C4-2B (cell line): ENCODE results near the gene SP140L.

Experiments used
- CTCF ChIP-seq: fragments of 450-650 bp; conservative IDR thresholded peaks from 2 replicates; pipeline ENCODE4 v1.5.1; 2017; ENCODE audit warnings: mild to moderate bottlenecking
- ZFX ChIP-seq: fragments of 450-650 bp; IDR thresholded peaks from 2 replicates; pipeline ENCODE4 v1.6.1; 2017

GRCh38 chr2:230408244-230408842 lies 81.3 kb downstream of the SP140L start:
- TF ChIP-seq CTCF: no peak
- TF ChIP-seq ZFX: no peak
